GM21717 (cell line): Measurements from ENCODE around the gene P2RY11.
A peak's percentile ranks its signal among the peaks of the same experiment; 100 is the strongest.

Experiments used
- ATAC-seq: cut with Tn5 transposase; IDR thresholded peaks from one replicate; pipeline ENCODE4 v1.9.1; 2021; ENCODE audit warnings: mild to moderate bottlenecking, moderate library complexity; ENCODE audit not compliant: unreplicated experiment

Gene P2RY11, protein sequence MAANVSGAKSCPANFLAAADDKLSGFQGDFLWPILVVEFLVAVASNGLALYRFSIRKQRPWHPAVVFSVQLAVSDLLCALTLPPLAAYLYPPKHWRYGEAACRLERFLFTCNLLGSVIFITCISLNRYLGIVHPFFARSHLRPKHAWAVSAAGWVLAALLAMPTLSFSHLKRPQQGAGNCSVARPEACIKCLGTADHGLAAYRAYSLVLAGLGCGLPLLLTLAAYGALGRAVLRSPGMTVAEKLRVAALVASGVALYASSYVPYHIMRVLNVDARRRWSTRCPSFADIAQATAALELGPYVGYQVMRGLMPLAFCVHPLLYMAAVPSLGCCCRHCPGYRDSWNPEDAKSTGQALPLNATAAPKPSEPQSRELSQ

GRCh38 chr19:10111405-10111811, at the start of gene P2RY11:
P2RY11 (plus strand) TSS chr19:10111693; CDS start chr19:10111722, 29 bp downstream.
- ATAC-seq, result no peak

GRCh38 chr19:10061717-10062310, 49.7 kb upstream of the P2RY11 start:
- no peak for ATAC-seq

DNA sequence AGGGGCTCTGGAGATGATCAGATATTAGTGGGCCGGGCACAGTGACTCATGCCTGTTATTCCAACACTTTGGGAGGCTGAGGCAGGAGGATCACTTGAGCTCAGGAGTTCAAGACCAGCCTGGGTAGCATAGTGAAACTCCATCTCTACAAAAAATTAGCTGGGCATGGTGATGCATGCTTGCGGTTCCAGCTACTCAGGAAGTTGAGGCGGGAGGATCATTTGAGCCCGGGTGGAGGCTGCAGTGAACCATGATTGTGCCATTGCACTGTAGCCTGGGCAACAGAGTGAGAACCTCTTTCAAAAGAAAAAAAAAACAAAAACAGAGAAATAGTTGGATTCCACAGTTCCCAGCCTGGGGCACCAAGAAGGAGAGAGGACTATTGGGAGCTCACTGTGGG, 43.3 kb upstream of the P2RY11 start:
- no peak for ATAC-seq

- ATAC-seq, result no peak
Observed at GRCh38 chr19:10069046-10069445, 42.4 kb upstream of the P2RY11 start.

DNA sequence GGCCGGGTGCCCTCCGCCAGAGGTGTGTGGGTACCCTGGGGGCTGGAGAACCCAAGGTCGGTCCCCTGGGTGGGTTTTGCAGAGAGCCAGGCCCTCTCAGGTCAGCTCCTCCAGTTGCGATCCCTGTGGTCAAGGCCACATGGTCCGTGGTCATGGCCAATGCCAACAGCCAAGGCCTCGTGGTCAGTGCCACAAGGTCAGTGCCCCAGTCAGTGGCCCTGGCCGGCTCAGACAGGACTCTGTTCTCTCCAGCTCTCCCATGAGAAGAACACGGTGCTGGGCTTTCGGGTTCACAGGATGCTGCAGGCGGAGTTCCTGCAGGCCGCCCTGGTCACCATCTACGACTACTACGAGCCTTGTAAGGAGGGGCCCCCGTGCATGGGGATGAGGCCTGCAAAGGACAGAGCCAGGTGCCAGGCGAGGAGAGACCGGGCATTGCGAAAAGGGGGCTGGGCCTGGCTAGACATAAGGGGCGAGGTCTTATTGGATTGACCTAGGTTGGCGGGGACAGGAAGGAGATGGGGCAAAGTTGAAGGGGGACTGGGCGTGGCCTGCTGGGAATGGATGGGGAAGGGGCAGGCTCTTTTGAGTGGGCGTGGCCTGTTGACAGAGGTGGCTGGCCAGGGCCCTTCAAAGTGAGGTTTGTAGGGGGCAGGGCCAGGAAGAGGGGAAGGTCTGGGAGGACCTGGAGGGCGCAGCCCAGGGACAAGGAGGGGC, 40.6 kb upstream of the P2RY11 start:
- no peak for ATAC-seq

DNA sequence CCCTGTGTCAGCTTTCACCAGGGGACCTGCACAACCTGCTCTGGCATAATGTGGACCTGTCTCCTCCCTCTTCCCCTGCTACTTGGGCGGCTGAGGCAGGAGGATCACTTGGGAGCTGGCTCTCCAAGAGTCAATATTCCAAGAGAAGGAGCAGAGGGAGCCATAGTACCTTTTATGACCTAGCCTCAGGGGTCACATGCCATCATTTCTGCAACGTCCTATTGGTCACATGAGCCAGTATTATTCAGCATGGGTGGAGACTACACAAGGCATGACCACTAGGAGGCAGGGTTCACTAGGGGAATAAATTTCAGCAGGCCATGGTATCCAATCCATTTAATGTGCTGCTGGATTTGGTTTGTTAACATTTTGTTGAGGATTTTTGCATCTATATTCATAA, 37.3 kb upstream of the P2RY11 start:
- no peak for ATAC-seq

GRCh38 chr19:10076535-10076934, 35.0 kb upstream of the P2RY11 start:
- no peak for ATAC-seq

- ATAC-seq, result no peak
Observed at GRCh38 chr19:10078329-10078728, 33.2 kb upstream of the P2RY11 start.

DNA sequence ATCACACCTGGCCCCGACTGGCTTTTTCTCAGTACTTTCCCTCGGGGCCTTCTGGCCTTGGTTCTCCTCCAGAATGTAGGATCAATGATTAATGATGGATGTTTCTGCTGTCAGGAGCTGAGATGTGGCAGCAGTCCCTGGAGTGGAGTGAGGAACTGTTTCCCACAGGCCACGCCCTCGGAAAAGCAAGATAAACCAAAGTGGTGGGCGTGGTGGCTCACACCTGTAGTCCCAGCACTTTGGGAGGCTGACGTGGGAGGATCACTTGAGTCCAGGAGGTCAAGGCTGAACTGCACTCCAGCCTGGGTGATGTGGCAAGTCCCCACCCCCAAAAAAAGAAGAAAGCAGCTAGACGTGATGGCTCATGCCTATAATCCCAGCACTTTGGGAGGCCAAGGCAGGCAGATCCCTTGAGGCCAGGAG, 32.5 kb upstream of the P2RY11 start:
- ATAC-seq, result no peak

DNA sequence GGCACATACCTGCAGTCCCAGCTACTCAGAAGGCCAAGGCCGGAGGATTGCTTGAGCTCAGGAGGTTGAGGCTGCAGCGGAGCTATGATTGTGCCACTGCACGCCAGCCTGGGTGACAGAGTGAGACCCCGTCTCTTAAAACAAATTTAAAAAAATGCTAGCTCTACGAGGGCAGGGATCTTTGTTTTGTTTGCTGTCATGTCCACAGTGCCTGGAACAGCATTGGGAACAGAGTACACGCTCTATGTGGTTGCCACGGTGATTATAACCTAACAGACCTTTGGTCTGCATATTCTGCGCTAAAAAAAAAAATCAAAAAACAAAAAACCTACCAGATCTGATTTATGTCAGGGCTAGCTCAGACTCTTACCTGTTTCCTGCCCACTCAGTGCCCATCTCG, 27.6 kb upstream of the P2RY11 start:
- ATAC-seq, result no peak

GRCh38 chr19:10084803-10085202, 26.7 kb upstream of the P2RY11 start:
- no peak for ATAC-seq

DNA sequence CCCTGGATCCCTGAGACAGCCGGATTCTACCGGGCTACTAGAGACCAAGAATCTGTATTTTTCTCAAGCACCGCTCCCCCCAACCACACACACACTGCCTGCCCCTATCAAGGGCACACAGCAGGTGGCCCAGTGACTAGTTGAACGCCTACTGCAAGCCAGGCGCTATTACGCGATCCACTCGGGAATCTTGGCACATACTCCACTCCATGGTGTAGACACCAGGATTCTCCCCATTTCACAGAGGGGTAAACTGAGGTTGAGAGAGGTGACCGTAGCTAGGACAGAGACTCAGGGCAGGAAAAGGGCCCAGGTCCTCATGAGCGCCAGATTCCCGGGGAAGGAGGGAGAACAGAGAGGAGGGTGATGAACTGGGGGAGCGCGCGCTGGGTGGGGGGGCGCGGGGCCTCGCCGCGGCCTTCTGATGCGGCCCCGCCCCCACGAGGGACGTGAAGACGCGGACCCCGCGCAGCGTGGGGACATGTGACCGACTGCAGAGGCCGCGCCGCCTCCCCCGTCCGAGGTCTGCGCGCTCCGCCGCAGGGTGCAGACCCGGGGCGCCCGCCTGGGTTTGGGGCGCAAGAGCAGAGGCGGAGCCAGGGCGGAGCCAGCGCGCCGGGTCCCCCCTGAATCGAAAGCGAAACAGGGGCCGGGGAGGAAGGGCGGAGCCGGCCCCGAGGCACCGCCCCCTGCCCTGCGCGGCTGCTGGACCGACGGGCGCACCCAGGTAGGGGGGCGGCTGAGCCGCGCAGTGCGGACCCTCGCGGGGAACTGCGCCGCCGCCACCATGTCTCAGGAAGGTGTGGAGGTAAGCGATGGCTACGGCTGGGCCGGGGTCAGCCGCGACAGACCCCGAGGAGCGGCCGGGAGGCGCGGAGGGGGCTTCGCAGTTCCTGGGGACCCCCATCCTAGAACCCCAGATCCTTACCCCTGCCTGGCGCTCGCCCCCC, 25.6 kb upstream of the P2RY11 start, which contains the start of gene SHFL:
Gene SHFL, plus strand, starts transcription at position 677 of the 950 bp plus-strand sequence. Its CDS starts 111 bp downstream, at position 788.
- ATAC-seq, result peak; percentile 66

- no peak for ATAC-seq
Observed at GRCh38 chr19:10086591-10087192, 24.8 kb upstream of the P2RY11 start.

GRCh38 chr19:10087296-10088061, 24.0 kb upstream of the P2RY11 start:
- ATAC-seq, result no peak

GRCh38 chr19:10088949-10089554, 22.4 kb upstream of the P2RY11 start:
- ATAC-seq, result no peak

DNA sequence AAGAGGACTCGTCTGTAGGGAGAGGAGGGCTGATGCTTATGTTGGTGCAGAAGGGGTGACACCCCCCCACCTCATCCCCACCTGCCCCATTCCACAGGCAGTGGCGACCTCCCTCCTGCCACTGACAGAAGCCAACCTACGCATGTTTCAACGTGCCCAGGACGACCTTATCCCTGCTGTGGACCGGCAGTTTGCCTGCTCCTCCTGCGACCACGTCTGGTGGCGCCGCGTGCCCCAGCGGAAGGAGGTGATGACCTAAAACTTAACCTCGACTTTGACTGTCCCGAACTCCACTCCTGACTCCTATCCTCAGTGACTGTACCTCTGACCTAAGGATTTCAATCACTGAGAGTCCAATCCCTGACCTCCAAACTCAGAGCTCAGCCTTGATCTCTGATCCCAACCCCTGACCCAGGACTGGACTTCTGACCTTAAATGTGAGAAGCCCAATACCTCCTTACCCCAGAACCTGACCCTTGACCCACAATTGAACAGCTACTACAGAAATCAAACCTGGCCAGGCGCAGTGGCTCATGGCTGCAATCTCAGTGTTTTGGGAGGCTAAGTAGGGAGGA, 21.6 kb upstream of the P2RY11 start:
- no peak for ATAC-seq

DNA sequence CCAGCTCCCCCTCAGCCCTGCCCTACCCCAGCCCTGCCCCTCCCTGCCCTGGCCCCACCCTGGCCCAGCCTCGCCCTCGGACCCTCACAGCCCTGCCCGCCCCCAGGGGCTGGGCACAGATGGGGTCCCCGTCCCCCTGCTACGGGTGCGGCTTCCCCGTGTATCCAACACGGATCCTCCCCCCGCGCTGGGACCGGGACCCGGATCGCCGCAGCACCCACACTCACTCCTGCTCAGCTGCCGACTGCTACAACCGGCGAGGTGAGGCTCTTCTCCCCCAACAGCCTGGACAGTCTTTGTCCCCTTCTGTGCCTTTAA, 20.2 kb upstream of the P2RY11 start:
- ATAC-seq, result no peak

GRCh38 chr19:10091895-10092641, 19.4 kb upstream of the P2RY11 start:
- no peak for ATAC-seq
